PC-3 (cell line): ENCODE measurements around the gene LYSET. TPM values are rescaled to one million over a fixed set of nuclear protein-coding genes. Genes with fewer than 3 reads are reported as not detected.

Source experiments
- ATAC-seq: fragments of 200-7000 bp; cut with Tn5 transposase; 2 replicates; pipeline ENCODE4 v1.9.1; 2020; ENCODE audit warnings: mild to moderate bottlenecking, moderate library complexity
- BruUV-seq: library from RNA; stranded (reverse); fragments of 400-500 nt; replicated peaks from 2 replicates; lab custom pipeline; 2021; lab: Mats Ljungman, UMichigan
- CTCF ChIA-PET: fragments of 300-600 bp; sonication (Branson Sonifier 250); formaldehyde crosslinking; loops from one replicate; lab custom pipeline; 2022; ENCODE audit warnings: antibody characterized with exemption; lab: Charles Lee
- POLR2A ChIA-PET: fragments of 300-600 bp; sonication (Branson Sonifier 250); formaldehyde crosslinking; loops from one replicate; lab custom pipeline; 2022; ENCODE audit warnings: antibody characterized with exemption; ENCODE audit not compliant: unreplicated experiment; lab: Charles Lee
- DNase-seq: peaks from one replicate; pipeline ENCODE4 v3.0.0-alpha.2; 2015
- H2AFZ ChIP-seq: fragments of 300-600 bp; sonication (generic); 2 replicates; pipeline ENCODE4 v1.6.0; 2016; ENCODE audit warnings: antibody characterized with exemption, low read length
- H3F3A ChIP-seq: fragments of 300-600 bp; sonication (generic); one replicate; pipeline ENCODE4 v1.6.0; 2017; ENCODE audit warnings: antibody characterized with exemption, low read length, control low read depth, mild to moderate bottlenecking; ENCODE audit not compliant: unreplicated experiment
- H3K27ac ChIP-seq: fragments of 300-600 bp; sonication (generic); 2 replicates; pipeline ENCODE4 v1.5.1; 2016; ENCODE audit warnings: mild to moderate bottlenecking, low read length
- H3K27me3 ChIP-seq: fragments of 300-600 bp; sonication (generic); 2 replicates; pipeline ENCODE4 v1.6.1; 2016; ENCODE audit warnings: low read length, mixed read lengths
- H3K36me3 ChIP-seq: fragments of 300-600 bp; sonication (generic); 2 replicates; pipeline ENCODE4 v1.6.1; 2016; ENCODE audit warnings: low read depth, mixed run types, low read length, mixed read lengths
- H3K4me1 ChIP-seq: fragments of 300-600 bp; sonication (generic); 2 replicates; pipeline ENCODE4 v1.5.1; 2016; ENCODE audit warnings: low read length; ENCODE audit not compliant: insufficient read depth
- H3K4me2 ChIP-seq: fragments of 300-600 bp; sonication (generic); 2 replicates; pipeline ENCODE4 v1.6.0; 2016; ENCODE audit warnings: low read length
- H3K4me3 ChIP-seq: fragments of 300-600 bp; sonication (generic); 2 replicates; pipeline ENCODE4 v1.5.1; 2016; ENCODE audit warnings: mild to moderate bottlenecking, low read length, mixed read lengths
- H3K79me2 ChIP-seq: fragments of 300-600 bp; sonication (generic); 2 replicates; pipeline ENCODE4 v1.6.1; 2017; ENCODE audit warnings: low read length, mixed read lengths
- H3K9ac ChIP-seq: fragments of 300-600 bp; sonication (generic); 2 replicates; pipeline ENCODE4 v1.6.0; 2016; ENCODE audit warnings: mild to moderate bottlenecking, low read length
- H3K9me2 ChIP-seq: fragments of 300-600 bp; sonication (generic); replicated peaks from 2 replicates; pipeline ENCODE4 v1.6.1; 2016; ENCODE audit warnings: mixed run types, low read length, mixed read lengths
- H3K9me3 ChIP-seq: fragments of 300-600 bp; sonication (generic); 2 replicates; pipeline ENCODE4 v1.6.1; 2016; ENCODE audit warnings: low read length, mixed read lengths
- H4K20me1 ChIP-seq: fragments of 300-600 bp; sonication (generic); 2 replicates; pipeline ENCODE4 v1.6.1; 2016; ENCODE audit warnings: low read length, mixed read lengths
- EZH2 ChIP-seq: fragments of 300-600 bp; sonication (generic); IDR thresholded peaks from one replicate; pipeline ENCODE4 v1.6.1; 2017; ENCODE audit warnings: antibody characterized with exemption, mild to moderate bottlenecking, low read length; ENCODE audit not compliant: unreplicated experiment
- EZH2phosphoT487 ChIP-seq: fragments of 300-600 bp; sonication (generic); IDR thresholded peaks from 2 replicates; pipeline ENCODE4 v1.6.1; 2018; ENCODE audit warnings: mild to moderate bottlenecking, antibody characterized with exemption, low read length, borderline replicate concordance
- intact Hi-C: fragments of 100-400 bp; cut with micrococcal nuclease; formaldehyde crosslinking; loops from 2 replicates; pipeline ENCODE4 v1.9.0; 2023
- total RNA-seq: library from RNA; depleted of rRNA; stranded (reverse); fragments of >200 nt; gene quantifications from 2 replicates; pipeline ENCODE4 v1.2.3, GENCODE V29; 2014
- TF ChIP-seq, protein P1 (sequence below): fragments of 300-600 bp; sonication (generic); conservative IDR thresholded peaks from 2 replicates; pipeline ENCODE4 v1.5.1; 2017; ENCODE audit warnings: antibody characterized with exemption, low read depth, mild to moderate bottlenecking, low read length

LYSET gene
- total RNA-seq, 1 experiment from 2014 or later = 11.5 TPM

- H2AFZ ChIP-seq = peak overlapping the region; percentile 98
- peak overlapping the region; percentile 74 for H3K9ac ChIP-seq
- no peak overlapping the region for H3K27ac ChIP-seq
- H3K4me2 ChIP-seq = peak overlapping the region; percentile 98
- no peaks in the 10 kb centered on the region for H3K27me3 ChIP-seq
- ChIA-PET CTCF (interaction anchor here (0.6 kb wide), 1 partner anchor 232 kb away, joined by 3 read pairs; no protein-coding TSS in a partner anchor), POLR2A (interaction anchor here (0.6 kb wide), 1 partner anchor 13 kb away, joined by 3 read pairs; no protein-coding TSS in a partner anchor)
- TF ChIP-seq, protein P1, sequence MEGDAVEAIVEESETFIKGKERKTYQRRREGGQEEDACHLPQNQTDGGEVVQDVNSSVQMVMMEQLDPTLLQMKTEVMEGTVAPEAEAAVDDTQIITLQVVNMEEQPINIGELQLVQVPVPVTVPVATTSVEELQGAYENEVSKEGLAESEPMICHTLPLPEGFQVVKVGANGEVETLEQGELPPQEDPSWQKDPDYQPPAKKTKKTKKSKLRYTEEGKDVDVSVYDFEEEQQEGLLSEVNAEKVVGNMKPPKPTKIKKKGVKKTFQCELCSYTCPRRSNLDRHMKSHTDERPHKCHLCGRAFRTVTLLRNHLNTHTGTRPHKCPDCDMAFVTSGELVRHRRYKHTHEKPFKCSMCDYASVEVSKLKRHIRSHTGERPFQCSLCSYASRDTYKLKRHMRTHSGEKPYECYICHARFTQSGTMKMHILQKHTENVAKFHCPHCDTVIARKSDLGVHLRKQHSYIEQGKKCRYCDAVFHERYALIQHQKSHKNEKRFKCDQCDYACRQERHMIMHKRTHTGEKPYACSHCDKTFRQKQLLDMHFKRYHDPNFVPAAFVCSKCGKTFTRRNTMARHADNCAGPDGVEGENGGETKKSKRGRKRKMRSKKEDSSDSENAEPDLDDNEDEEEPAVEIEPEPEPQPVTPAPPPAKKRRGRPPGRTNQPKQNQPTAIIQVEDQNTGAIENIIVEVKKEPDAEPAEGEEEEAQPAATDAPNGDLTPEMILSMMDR = no peak
- no peak for TF ChIP-seq EZH2phosphoT487
- peaks cover 24% of the 10 kb centered on the region for H3K4me1 ChIP-seq
- H3K9me3 ChIP-seq = no peaks in the 10 kb centered on the region
- H3K4me3 ChIP-seq = peak overlapping the region; percentile 93
- ATAC-seq (no peak), DNase-seq (no peak)
- no peaks in the 10 kb centered on the region for H3K9me2 ChIP-seq
- peaks cover 11% of the 10 kb centered on the region; the same call in 1 of the 2 replicates for H3K36me3 ChIP-seq
- no peaks in the 10 kb centered on the region for H3F3A ChIP-seq
- TSS peak; percentile 67 for BruUV-seq
- intact Hi-C loops = loop anchor here (2.0 kb wide), 1 partner anchor 23 kb away; the partner anchor contains the start of genes GON7 and UBR7
- 0 out of 2 replicates have a peak, but pooled peaks cover 8% of the 10 kb centered on the region for H4K20me1 ChIP-seq
- peaks cover 43% of the 10 kb centered on the region for H3K79me2 ChIP-seq
Measured at GRCh38 chr14:93183596-93184317, 1.4 kb upstream of the LYSET start.

DNA sequence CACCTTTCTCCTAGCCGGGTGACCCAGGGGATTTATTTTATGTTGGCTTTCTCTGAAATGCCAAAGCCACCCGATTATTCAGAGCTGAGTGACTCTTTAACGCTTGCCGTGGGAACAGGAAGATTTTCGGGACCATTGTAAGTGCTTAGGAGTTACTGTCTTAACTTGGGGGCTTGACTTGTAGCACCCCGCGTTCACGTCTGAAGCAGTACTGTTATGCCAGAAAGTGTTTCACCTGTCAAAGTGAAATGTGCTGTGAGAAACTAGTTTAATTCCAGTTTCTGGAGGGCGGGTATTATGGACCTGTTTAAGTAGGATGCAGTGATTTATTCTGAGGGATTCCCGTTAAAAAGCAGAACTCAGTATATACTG is 218 bp downstream of the LYSET start:
- Histone ChIP-seq H3F3A (no peaks in the 10 kb centered on the region), H3K4me1 (peaks cover 19% of the 10 kb centered on the region), H2AFZ (peak overlapping the region; percentile 79; the same call in 1 of the 2 replicates), H3K36me3 (peaks cover 13% of the 10 kb centered on the region; the same call in 1 of the 2 replicates), H3K4me3 (peak overlapping the region; percentile 93), H3K27ac (peak overlapping the region; percentile 62), H4K20me1 (0 out of 2 replicates have a peak, but pooled peaks cover 8% of the 10 kb centered on the region), H3K9me3 (no peaks in the 10 kb centered on the region), H3K27me3 (no peaks in the 10 kb centered on the region), H3K79me2 (peaks cover 46% of the 10 kb centered on the region), H3K9me2 (no peaks in the 10 kb centered on the region), H3K9ac (peak overlapping the region; percentile 74), H3K4me2 (peak overlapping the region; percentile 92)
- ATAC-seq = peak; percentile 2; the same call in 1 of the 2 replicates
- TF ChIP-seq EZH2 (no peak), EZH2phosphoT487 (no peak)
- TF ChIP-seq, protein P1 = no peak
- peak; percentile 10 for DNase-seq
- BruUV-seq = no TSS peak
- intact Hi-C loops = loop anchor here (2.0 kb wide), 1 partner anchor 21 kb away; the partner anchor contains the start of genes GON7 and UBR7
- POLR2A ChIA-PET = interaction anchor here (0.6 to 0.7 kb wide), 2 partner anchors 22 to 237 kb away, joined by 3 to 5 read pairs; partner anchors contain the start of genes GON7 and UBR7
- CTCF ChIA-PET = interaction anchor here (1.1 kb wide), 1 partner anchor 34 kb away, joined by 5 read pairs; no protein-coding TSS in a partner anchor
